ENCODE data around the gene METAP1D. TPM values are rescaled to one million over a fixed set of nuclear protein-coding genes. Genes with fewer than 3 reads are reported as not detected.
A peak's percentile ranks its signal among the peaks of the same experiment; 100 is the strongest.

METAP1D gene
- total RNA-seq, 1 donor from 2014 or later: 8.2 TPM

- no peaks in the 10 kb centered on the region for H3K79me2 ChIP-seq (ENCODE audit: low read depth)
- H3F3A ChIP-seq (ENCODE audit: low read depth): peaks cover 62% of the 10 kb centered on the region
- no peak within 1 kb of the TSS for H3K27ac ChIP-seq
- Mint-ChIP-seq H3K27ac (no peak within 1 kb of the TSS), H3K27me3 (ENCODE audit: insufficient read depth, low read depth) (peaks cover 98% of the 10 kb centered on the region), H3K4me3 (peak within 1 kb of the TSS; percentile 86), H3K9me3 (peaks cover 3% of the 10 kb centered on the region), H3K4me1 (peaks cover 55% of the 10 kb centered on the region), H3K36me3 (no peaks in the 10 kb centered on the region)
- no peaks in the 10 kb centered on the region for H3K36me3 ChIP-seq
- DNase-seq (ENCODE audit: low spot score): peak; percentile 46
- peak within 1 kb of the TSS; percentile 51 for H3K4me3 ChIP-seq
- H3K4me1 ChIP-seq: peaks cover 37% of the 10 kb centered on the region
- peaks cover 100% of the 10 kb centered on the region for H3K27me3 ChIP-seq
- peak within 1 kb of the TSS; percentile 84 for H3K4me2 ChIP-seq
- TF ChIP-seq EZH2 (IDR thresholded peaks at IDR 0.05) (peak; percentile 53), EZH2phosphoT487 (IDR thresholded peaks at IDR 0.05) (no peak)
- TF ChIP-seq, protein P1, sequence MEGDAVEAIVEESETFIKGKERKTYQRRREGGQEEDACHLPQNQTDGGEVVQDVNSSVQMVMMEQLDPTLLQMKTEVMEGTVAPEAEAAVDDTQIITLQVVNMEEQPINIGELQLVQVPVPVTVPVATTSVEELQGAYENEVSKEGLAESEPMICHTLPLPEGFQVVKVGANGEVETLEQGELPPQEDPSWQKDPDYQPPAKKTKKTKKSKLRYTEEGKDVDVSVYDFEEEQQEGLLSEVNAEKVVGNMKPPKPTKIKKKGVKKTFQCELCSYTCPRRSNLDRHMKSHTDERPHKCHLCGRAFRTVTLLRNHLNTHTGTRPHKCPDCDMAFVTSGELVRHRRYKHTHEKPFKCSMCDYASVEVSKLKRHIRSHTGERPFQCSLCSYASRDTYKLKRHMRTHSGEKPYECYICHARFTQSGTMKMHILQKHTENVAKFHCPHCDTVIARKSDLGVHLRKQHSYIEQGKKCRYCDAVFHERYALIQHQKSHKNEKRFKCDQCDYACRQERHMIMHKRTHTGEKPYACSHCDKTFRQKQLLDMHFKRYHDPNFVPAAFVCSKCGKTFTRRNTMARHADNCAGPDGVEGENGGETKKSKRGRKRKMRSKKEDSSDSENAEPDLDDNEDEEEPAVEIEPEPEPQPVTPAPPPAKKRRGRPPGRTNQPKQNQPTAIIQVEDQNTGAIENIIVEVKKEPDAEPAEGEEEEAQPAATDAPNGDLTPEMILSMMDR (IDR thresholded peaks at IDR 0.05): no peak
- H3K9me3 ChIP-seq (ENCODE audit: low read depth): no peaks in the 10 kb centered on the region
- H2AFZ ChIP-seq (replicated peaks): peak within 1 kb of the TSS; percentile 65
- peaks cover 95% of the 10 kb centered on the region for H4K20me1 ChIP-seq (ENCODE audit: low read depth)
- no peak within 1 kb of the TSS for H3K9ac ChIP-seq
These were observed 85.9 kb downstream of the METAP1D start, which contains the start of gene DLX1 for GRCh38 chr2:172085460-172086159. Gene DLX1, plus strand, starts transcription at chr2:172085507. Its CDS starts 171 bp downstream, at chr2:172085678.

- DNase-seq (ENCODE audit: low spot score): peak; percentile 94
- no peak overlapping the region for H3K27ac ChIP-seq
- H3F3A ChIP-seq (ENCODE audit: low read depth): peaks cover 60% of the 10 kb centered on the region
- H3K4me1 Mint-ChIP-seq: peaks cover 50% of the 10 kb centered on the region
- peaks cover 96% of the 10 kb centered on the region for H3K27me3 Mint-ChIP-seq (ENCODE audit: insufficient read depth, low read depth)
- H3K9me3 ChIP-seq (ENCODE audit: low read depth): no peaks in the 10 kb centered on the region
- peaks cover 37% of the 10 kb centered on the region for H3K4me1 ChIP-seq
- H3K36me3 Mint-ChIP-seq: no peaks in the 10 kb centered on the region
- H3K36me3 ChIP-seq: no peaks in the 10 kb centered on the region
- peak overlapping the region; percentile 84 for H3K4me2 ChIP-seq
- no peaks in the 10 kb centered on the region for H3K79me2 ChIP-seq (ENCODE audit: low read depth)
- peak overlapping the region; percentile 22 for H3K4me3 ChIP-seq
- no peak overlapping the region for H2AFZ ChIP-seq (replicated peaks)
- H3K27me3 ChIP-seq: peaks cover 100% of the 10 kb centered on the region
- H4K20me1 ChIP-seq (ENCODE audit: low read depth): peaks cover 95% of the 10 kb centered on the region
- H3K9ac ChIP-seq: no peak overlapping the region
- no peak overlapping the region for H3K27ac Mint-ChIP-seq
- peak overlapping the region; percentile 86 for H3K4me3 Mint-ChIP-seq
- no peak for TF ChIP-seq EZH2 (IDR thresholded peaks at IDR 0.05)
- TF ChIP-seq, protein P1 (IDR thresholded peaks at IDR 0.05): peak; percentile 40
- TF ChIP-seq EZH2phosphoT487 (IDR thresholded peaks at IDR 0.05): peak; percentile 29
- peaks cover 3% of the 10 kb centered on the region for H3K9me3 Mint-ChIP-seq
These were observed 86.8 kb downstream of the METAP1D start for GRCh38 chr2:172086241-172087206.

DNA sequence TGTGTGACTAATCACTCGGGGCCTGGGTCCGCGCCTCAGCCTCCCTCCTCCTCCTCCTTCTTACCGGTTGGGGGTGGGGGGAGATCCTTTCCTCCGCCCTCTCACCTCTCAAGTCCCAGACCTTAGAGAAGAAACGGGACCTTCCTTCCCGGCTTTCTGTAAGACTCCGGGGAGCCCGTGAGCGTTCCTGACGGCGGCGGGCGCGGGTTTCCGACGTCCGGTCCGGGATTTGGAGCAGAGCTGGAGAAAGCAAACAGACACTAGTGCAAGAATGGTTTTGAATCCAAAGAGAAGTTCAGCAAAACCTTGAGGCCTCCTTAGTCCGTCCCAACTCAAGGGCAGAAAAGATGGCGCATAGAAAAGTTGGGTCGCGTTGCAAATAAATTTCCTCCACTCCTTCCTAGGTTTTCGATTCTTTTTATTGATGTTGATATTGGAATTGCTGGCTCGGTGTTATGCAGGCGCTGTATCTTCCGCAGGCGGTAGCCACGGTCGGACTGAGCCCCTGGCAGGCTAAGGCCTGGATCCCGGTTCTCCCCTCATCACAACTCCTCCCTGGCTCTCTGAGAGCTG is 87.5 kb downstream of the METAP1D start:
- Histone ChIP-seq H3K9me3 (ENCODE audit: low read depth) (no peaks in the 10 kb centered on the region), H3K4me2 (peak overlapping the region; percentile 84), H4K20me1 (ENCODE audit: low read depth) (peaks cover 95% of the 10 kb centered on the region), H3K27me3 (peaks cover 100% of the 10 kb centered on the region), H2AFZ (replicated peaks) (no peak overlapping the region), H3F3A (ENCODE audit: low read depth) (peaks cover 61% of the 10 kb centered on the region), H3K4me1 (peaks cover 37% of the 10 kb centered on the region), H3K79me2 (ENCODE audit: low read depth) (no peaks in the 10 kb centered on the region), H3K4me3 (peak overlapping the region; percentile 22), H3K9ac (no peak overlapping the region), H3K27ac (no peak overlapping the region), H3K36me3 (no peaks in the 10 kb centered on the region)
- H3K4me3 Mint-ChIP-seq: peak overlapping the region; percentile 86
- DNase-seq (ENCODE audit: low spot score): no peak
- H3K36me3 Mint-ChIP-seq: no peaks in the 10 kb centered on the region
- TF ChIP-seq EZH2 (IDR thresholded peaks at IDR 0.05): no peak
- peak; percentile 2 for TF ChIP-seq EZH2phosphoT487 (IDR thresholded peaks at IDR 0.05)
- TF ChIP-seq, protein P1 (IDR thresholded peaks at IDR 0.05): no peak
- peaks cover 2% of the 10 kb centered on the region for H3K9me3 Mint-ChIP-seq
- H3K27me3 Mint-ChIP-seq (ENCODE audit: insufficient read depth, low read depth): peaks cover 96% of the 10 kb centered on the region
- no peak overlapping the region for H3K27ac Mint-ChIP-seq
- H3K4me1 Mint-ChIP-seq: peaks cover 43% of the 10 kb centered on the region

Data from neural progenitor cell (in vitro differentiated cells).